HG02610 (cell line): ENCODE data around the gene FFAR3.
"Not testable (repeated sequence)": the region's sequence is repeated elsewhere in the genome, so short reads cannot be mapped to it uniquely, and the experiment has no call there.

ENCODE experiments used
- ATAC-seq: cut with Tn5 transposase; IDR thresholded peaks from one replicate; pipeline ENCODE4 v1.9.1; 2021; ENCODE audit warnings: mild to moderate bottlenecking, moderate library complexity; ENCODE audit not compliant: unreplicated experiment

FFAR3 gene

DNA sequence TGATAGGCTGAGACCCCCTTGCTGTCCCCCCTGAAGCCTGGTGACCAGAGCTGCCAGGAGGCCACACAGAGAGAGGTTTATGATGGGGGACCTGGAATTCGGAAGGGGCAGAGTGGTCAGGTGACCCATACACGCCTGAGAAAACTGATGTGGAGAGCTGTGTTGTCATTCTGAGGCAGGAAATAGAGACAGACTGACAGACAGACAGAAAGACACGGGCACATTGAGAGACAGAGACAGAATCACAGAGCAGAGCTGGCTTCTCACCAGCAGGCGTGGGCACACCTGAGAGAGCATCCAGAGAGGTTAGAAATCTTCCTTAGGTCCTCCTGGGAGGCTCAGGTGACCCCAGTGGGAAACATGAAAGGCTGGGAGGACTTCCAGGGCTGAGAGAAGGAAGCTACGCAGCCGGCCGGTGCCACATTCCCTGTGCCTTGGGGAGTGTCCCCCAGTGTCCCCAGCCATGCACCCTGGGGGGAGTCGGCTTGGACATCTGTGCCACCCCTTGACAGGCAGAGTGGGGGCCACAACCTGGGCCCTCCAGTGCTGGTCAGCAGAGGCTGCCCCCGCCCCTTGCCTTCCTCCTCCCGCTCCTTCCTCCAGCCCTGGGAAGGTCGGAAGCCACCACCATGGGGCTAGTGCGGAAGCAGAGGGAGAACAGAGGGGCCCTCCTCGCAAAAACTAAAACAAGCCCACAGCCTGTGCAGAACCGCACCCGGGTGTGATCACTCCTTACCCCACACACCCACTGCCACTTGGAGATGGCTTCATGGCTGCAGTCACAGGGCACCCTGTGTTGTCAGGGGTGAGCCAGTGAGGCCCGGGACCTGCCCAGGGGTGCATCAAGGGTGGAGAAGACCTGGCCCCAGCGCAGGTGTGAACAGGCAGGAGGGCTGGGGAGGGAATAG is 8.4 kb upstream of the FFAR3 start:
- no peak for ATAC-seq

DNA sequence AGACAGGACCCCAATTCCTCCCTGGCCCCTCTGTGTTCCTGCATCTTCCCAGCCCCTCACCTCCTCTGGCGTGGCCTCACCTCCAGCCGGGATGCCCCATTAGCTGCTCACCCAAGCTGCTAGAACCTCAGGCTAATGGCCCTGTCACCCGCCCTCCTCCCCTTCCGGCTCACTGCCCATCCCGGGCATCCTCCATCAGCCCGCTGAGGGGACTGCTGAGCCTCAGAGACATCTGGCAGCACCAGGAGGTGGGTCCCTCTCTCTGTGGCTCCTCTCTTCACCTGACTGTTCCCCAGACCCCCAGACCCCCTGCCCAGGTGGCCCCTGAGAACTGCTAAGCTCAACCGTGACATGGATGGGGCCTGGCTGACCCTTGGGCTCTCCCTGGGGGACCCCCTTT is 7.7 kb upstream of the FFAR3 start:
- no peak for ATAC-seq

DNA sequence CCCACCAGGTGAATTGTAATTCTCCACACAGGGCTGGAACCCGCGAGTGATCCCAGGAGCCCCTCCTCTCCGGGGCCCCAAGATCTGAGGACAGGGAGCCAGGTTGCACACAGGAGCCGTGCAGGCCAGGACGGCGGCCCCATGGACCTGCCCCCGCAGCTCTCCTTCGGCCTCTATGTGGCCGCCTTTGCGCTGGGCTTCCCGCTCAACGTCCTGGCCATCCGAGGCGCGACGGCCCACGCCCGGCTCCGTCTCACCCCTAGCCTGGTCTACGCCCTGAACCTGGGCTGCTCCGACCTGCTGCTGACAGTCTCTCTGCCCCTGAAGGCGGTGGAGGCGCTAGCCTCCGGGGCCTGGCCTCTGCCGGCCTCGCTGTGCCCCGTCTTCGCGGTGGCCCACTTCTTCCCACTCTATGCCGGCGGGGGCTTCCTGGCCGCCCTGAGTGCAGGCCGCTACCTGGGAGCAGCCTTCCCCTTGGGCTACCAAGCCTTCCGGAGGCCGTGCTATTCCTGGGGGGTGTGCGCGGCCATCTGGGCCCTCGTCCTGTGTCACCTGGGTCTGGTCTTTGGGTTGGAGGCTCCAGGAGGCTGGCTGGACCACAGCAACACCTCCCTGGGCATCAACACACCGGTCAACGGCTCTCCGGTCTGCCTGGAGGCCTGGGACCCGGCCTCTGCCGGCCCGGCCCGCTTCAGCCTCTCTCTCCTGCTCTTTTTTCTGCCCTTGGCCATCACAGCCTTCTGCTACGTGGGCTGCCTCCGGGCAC is 6.7 kb upstream of the FFAR3 start:
- no peak for ATAC-seq

DNA sequence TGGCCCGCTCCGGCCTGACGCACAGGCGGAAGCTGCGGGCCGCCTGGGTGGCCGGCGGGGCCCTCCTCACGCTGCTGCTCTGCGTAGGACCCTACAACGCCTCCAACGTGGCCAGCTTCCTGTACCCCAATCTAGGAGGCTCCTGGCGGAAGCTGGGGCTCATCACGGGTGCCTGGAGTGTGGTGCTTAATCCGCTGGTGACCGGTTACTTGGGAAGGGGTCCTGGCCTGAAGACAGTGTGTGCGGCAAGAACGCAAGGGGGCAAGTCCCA is 6.1 kb upstream of the FFAR3 start:
- ATAC-seq: no peak

DNA sequence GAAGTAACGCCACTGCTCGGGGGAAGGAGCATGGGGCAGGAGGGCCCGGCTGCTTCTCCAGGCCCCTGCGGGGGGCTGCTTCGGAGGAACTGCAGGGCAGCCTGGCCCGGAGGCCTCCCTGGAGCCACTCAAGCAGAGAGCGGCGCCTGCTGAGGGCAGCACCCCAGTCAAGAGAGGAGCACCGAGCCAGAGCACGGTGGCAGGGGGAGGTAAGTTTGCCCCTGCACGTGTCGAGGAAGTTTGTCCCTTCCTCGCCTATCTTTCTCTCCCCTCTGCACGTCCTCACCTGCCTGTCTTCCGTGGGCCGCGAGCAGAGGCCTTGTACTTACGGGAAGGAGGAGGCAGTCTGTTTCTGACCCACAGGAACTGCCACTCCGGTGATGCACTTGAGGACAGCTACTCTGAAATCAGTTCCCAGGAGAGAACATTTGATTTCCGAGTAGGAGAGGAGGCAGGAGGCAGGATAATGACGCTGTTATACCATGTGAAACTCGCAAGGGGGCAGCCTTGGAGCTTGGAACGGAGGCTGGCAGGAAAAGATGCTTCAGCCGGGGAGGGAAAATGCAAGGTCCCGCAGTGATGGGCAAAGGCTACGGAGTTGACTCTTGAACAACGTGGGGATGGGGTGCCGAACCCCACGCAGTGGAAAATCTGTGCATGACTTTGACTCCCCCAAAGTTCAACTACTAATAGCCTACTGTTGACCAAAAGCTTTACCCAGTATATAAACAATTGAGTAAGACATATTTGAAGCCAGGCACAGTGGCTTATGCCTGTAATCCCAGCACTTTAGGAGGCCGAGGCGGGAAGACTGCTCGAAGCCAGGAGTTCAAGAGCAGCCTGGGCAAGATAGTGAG is 5.6 kb upstream of the FFAR3 start:
- ATAC-seq: no peak

DNA sequence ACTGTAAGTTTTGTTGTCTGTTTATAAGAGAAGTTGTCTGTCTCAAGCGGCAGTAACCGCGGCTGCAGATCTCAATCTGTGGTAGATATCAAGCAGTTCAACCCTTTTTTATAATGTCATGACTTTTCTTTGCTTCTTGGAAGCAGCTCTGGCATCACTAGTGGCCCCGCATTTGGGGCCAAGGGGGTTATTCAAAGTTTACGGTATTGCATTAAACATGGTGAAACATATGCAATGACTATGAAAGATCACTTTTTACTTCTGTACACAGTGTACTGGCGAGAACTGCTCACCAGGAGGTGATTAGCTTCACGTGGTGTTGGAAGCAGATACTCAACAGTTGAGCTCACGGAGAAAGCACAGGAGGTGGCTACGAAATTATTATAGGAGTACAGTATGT is 4.6 kb upstream of the FFAR3 start:
- no peak for ATAC-seq

DNA sequence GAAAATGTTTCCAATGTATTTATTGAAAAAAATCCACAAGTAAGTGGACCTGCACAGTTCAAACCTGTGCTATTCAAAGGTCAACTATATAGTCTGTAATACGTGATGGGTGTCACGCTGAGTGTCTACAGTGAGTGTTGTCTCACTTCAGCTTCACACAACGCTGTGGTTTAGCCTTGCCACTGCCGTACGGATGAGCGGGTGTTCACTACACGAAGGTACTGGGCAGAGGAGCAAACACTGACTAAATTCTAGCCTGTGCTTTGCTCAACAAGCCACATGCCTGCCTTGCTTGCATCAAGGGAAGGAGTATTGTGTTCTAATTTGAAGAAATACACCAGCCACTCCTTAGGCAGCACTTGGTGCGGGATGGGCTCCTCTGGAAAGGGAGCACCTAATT is 3.4 kb upstream of the FFAR3 start:
- no peak for ATAC-seq

DNA sequence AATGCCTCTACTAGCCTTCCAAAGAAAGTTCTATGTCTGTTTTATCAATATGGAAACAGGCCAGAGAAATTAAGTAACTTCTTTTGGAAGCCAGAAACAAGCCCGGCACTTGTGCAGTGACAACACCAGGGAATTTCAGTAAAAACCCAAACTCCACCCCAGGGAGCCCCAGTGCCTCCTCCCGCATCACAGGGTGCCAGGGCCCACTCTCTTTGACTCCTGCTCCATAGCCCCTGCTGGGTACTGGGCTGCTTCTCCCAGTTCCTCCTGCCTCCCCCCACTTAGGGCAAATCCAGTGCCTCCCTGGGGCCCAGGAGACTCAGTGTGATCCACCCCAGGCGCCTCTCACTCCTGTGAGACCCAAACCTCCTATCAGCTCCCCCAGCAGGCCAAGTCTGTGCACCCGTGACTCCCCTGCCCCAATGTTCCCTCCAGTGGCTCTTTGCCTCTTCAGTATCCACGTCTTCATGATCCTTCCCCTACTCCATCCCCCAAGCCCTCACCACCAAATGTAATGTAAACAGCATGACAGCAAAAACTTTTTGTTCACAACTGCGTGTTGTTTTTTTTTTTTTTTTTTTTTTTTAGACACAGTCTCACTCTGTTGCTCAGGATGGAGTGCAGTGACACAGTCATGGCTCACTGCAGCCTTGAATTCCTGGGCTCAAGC is 2.3 kb upstream of the FFAR3 start:
- no peak for ATAC-seq

DNA sequence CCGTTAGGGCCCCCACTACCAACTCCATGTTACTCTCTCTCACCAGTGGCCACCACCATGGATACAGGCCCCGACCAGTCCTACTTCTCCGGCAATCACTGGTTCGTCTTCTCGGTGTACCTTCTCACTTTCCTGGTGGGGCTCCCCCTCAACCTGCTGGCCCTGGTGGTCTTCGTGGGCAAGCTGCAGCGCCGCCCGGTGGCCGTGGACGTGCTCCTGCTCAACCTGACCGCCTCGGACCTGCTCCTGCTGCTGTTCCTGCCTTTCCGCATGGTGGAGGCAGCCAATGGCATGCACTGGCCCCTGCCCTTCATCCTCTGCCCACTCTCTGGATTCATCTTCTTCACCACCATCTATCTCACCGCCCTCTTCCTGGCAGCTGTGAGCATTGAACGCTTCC is 574 bp downstream of the FFAR3 start:
- ATAC-seq: not testable (repeated sequence)

DNA sequence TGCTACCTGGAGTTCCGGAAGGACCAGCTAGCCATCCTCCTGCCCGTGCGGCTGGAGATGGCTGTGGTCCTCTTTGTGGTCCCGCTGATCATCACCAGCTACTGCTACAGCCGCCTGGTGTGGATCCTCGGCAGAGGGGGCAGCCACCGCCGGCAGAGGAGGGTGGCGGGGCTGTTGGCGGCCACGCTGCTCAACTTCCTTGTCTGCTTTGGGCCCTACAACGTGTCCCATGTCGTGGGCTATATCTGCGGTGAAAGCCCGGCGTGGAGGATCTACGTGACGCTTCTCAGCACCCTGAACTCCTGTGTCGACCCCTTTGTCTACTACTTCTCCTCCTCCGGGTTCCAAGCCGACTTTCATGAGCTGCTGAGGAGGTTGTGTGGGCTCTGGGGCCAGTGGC is 1.1 kb downstream of the FFAR3 start:
- ATAC-seq: not testable (repeated sequence)

DNA sequence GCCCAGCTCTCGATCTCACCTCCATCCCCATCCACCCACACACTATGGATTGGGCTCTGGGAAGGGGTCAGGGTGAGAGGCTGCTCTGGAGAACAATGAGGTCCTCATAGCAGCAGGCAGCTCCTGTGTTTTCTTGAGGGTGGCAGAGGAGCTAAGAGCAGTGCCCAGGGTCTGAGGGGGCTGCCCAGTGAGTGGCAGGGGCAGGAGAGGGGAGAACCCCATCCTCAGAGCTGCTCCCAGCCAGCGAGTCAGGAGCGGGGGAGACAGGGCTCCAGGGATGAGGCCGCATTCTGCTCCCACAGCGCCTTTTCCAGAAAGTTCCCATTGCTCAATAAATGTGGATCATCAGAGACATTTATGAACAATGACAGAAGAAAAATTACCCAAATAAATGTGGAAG is 1.8 kb downstream of the FFAR3 start:
- not testable (repeated sequence) for ATAC-seq

DNA sequence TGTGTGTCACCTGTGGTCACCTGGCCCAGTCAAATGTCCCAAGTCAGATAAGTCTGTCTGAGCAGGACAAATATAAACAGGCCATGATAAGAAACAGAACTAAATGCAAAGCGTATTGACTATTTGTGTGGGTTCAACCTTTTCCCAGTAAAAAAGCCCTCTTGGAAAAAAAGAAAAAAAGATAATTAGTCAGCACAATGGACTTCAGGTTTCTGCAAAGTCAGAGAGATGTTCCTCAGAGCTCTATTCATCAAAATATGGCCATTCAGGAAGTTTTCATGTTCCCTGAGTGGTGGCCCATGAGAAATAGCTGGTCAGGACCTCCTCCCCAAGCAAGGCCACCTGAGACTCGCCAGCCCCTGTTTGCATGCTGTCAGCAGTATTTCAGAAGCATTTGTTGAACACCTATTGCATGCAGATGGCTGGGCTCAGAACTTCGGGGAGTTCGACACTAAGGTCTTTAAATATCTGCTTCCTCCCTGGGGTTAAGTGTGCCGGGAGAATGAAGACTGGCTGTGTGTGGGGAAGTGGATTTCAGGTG is 2.7 kb downstream of the FFAR3 start:
- no peak for ATAC-seq

DNA sequence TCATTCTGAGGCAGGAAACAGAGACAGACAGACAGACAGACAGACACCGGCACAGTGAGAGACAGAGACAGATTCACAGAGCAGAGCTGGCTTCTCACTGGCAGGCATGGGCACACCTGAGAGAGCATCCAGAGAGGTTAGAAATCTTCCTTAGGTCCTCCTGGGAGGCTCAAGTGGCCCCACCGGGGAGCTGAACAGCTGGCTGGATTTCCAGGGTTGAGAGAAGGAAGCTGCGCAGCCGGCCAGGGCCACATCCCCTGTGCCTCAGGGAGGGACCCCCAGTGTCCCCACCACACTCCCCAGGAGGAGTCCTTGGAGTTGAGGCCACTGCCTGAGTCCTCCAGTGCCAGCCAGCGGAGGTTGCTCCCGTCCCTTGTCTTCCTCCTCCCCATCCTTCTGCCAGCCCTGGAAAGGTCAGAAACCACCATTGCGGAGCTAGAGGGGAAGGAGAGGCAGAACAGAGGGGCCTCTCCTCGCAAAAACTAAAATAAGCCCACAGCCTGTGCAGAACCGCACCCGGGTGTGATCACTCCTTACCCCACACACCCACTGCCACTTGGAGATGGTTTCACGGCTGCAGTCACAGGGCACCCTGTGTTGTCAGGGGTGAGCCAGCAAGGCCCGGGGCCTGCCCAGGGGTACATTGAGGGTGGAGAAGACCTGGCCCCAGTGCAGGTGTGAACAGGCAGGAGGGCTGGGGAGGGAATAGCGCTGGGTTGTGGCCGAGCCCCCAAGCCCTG is 4.2 kb downstream of the FFAR3 start:
- ATAC-seq: no peak

DNA sequence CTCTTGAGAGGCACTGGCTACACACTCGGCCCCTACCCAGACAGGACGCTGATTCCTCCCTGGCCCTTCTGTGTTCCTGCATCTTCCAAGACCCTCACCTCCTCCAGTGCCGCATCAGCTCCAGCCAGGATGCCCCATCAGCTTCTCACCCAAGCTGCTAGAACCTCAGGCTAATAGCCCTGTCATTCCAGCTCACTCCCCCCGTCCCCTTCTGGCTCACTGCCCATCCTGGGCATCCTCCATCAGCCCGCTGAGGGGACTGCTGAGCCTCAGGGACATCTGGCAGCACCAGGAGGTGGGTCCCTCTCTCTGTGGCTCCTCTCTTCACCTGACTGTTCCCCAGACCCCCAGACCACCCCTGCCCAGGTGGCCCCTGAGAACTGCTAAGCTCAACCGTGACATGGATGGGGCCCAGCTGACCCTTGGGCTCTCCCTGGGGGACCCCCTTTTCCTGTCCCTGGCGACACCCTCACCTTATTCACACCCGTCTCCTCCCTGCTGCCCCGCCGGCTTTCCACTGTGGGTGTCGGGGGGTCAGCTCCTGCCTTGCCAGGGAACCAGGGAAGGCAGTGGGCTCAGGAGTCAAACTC is 4.8 kb downstream of the FFAR3 start:
- no peak for ATAC-seq

DNA sequence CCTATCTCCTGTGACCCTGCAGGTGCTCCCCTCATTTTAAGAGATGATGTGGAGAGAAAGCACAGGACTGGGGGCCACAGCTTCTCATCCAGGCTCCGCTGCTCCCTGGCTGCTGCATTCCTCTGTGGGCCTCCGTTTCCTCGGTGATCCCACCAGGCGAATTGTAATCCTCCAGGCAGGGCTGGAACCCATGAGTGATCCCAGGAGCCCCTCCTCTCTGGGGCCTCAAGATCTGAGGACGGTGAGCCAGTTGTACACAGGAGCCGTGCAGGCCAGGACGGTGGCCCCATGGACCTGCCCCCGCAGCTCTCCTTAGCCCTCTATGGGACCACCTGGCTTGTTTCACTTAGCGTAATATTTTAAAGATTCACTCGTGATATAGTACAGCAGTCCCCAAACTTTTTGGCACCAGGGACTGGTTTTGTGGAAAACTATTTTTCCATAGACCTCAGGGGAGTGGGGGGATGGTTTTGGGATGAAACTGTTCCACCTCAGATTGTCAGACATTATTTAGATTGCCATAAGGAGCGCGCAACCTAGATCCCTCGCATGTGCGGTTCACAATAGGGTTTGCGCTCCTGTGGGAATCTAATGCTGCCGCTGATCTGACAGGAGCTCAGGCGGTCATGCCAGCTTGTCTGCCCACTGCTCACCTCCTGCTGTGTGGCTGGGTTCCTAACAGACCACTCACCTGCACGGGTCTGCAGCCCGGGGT is 5.6 kb downstream of the FFAR3 start:
- ATAC-seq: no peak

DNA sequence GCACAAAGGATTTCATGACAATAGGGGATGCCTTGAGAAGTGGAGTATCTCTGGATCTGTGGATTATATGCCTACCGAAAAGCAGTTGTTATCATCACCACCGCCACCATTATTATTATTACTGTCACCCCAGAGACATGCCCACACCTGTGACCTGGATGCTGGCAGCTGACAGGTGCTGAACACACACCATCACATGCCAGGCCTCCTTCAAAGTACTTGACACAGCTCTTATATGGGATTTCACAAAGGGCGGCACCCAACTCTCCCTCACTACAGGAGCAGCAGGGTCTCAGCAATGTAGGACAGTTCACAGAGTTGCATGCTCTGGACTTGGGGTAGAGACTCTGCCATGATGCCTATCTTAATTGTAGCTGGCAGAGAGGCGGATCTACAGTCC is 7.0 kb downstream of the FFAR3 start:
- ATAC-seq: no peak

DNA sequence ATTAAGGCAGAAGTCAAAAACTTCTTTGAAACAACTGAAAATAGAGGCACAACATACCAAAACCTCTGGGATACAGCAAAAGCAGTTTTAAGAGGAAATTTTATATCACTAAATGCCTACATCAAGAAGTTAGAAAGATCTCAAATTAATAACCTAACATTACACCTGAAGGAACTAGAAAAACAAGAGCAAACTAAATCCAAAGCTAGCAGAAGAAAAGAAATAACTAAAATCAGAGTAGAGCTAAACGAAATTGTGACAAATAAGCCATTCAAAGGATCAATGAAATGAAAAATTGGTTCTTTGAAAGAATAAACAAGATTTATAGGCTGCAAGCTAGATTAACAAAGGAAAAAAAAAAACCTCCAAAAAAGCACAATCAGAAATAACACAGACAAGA is 10.1 kb downstream of the FFAR3 start:
- ATAC-seq: no peak

DNA sequence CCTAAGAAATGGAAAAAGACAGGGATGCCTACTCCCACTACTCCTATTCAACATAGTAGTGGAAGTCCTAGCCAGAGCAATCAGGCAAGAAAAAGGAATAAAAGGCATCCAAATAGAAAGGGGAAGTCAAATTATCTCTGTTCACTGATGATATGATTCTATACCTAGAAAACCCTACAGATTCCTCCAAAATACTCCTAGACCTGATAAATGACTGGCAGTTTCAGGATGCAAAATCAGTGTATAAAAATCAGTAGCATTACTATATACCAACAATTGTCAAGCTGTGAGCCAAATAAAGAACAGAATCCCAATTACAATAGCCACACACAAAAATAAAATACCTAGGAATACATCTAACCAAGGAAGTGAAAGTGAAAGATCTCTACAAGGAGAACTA is 11.3 kb downstream of the FFAR3 start:
- no peak for ATAC-seq

DNA sequence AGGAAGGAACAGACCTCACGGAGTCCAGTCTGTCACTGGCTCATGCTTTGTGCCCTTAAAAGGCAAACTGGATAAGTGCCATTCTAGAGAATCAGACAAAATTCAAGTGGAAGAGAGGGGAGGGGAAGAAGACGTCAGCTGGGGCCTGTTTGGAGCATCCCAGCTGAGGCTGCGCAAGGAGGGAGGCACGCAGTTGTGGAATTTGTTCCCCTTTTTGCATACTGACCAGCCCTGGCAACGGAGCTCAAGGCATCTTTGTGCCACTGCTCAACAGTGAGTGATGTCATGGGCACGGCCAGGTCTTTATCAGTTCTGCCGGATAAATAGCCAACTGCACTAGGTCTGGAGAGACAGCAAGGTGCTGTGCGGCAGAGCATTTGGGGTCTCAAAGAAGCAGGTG is 12.5 kb downstream of the FFAR3 start, which contains the start of gene GPR42:
Gene GPR42 (plus strand): TSS at position 347 of the 400 bp plus-strand sequence. CDS start 292 bp downstream, outside the sequence.
- ATAC-seq: no peak
